DMS79 (cell line): ENCODE data around the gene UNC5B.
A peak's percentile ranks its signal among the peaks of the same experiment; 100 is the strongest.

Experiments
- DNase-seq: peaks from one replicate; lab custom pipeline; 2025; lab: John Stamatoyannopoulos, UW

Gene UNC5B

DNA sequence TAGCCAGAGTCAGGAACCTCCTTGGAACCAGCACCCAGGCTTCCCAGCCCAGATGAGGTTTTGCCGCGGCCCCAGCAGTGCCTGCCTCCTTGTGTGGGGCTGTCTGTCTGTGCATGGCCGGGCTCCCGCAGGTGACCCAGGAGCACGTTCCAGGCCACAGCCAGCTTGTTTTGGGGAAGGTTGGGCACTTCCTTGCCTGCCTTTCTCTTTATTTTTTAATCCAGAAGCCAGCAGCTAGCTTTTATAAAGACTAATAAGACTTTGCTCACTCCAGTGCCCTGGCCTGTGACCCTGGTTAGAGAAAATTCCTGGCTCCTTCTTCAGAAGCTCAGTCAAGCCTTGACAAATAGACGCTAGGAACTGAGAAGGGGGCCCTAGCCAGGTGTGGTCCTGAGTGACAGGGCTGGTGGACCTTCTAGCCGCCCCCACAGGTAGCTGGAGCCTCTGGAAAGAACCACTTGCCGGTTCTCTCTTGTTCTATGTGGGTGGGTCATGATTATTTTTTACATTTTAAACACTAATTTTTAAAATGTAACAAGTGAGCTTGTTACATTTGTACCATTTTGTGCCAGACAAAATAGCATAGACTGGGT lies 107.5 kb downstream of the UNC5B start:
- DNase-seq = no peak

DNA sequence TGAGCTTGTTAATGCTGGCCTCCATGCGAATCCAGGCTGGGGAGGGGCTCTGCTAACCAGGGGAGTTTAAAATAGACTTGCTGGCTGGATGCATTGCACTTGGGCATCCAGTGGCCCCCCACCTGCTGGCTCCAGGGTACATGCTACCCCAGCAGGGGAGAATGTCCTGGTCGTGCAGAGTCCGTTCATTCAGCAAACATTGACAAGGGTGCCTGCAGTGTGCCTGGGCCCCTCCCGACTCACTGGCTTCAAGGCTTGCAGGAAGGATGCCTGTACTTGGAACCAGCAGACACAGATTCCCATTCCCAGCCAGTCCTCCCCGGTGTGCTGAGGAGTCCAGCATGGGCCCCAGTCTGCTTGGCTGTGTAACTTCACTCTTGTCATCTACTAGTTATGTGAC lies 108.2 kb downstream of the UNC5B start:
- no peak for DNase-seq

DNA sequence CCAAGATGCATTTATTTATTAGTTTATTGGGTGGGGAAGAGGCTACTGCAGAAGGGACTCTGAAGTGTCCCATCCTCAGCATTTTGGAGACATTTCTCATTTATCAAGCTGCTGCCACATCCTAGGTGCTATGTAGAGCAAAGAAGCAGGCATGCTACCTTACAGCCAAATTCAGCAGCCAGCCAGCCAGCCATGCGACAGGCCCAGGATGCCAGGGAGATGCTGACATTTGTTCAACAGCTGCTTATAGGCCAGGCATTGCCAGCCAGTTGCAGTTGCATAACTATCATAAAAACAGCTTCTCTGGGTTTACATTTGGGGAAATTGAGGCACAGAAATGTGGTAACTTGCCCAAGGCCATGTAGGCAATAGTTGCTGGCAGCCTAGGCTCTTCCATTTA lies 109.0 kb downstream of the UNC5B start:
- no peak for DNase-seq

DNA sequence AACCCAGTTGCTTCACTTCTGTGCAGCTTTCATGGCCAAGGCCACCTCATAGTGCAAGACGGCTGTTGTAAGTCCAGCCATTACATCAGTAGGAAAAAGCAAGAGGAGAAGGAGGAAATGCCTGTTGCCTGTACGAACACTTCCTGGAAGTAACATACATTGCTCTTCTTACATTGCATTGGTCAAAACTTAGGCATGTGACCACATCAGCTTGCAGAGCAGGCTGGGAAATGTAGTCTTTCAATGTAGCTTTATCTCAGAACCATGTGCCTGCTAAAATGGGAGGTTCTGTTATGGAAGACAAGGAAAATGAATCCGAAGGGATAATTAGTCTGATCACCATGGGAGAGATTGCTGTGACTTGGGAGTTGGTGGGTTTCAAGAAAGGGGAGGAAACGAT lies 111.0 kb downstream of the UNC5B start:
- DNase-seq = no peak

DNA sequence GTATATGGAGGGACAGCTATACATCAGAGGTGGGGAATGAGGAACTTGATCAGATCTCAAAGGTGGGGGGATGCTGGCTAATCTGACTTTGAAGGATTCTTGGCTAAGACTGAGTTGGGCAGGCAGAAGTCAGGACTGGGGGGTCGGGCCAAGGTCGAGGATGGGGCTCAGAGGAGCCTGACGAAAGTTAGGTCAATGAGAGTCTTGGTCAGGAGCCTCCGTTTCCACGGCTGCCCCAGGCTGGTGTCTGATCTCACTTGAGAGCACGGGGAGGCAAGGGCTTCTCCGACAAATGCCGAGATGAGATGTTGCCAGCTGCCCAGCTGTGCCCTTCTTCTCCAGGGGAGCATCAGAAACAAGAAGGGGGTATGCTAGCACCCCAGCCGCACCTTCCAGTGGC lies 112.4 kb downstream of the UNC5B start:
- DNase-seq = no peak

DNA sequence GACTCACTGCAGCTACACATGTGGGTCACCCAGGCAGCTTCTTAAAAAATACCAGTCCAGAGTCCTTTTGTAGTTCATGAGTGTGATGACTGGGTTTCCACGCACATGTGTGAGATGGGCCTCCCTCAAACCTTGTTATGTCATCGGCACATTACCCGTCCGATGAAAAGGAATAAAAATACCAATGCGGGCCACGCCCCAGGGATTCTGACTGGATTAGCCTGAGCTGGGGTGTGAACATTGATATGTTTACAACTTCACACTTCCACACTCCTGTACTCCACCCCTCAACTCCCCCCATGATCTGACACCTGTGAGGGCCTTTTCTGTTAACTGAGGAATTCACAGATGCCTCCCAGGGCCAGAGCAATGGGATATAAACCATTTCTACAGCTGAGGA lies 112.9 kb downstream of the UNC5B start:
- no peak for DNase-seq

DNA sequence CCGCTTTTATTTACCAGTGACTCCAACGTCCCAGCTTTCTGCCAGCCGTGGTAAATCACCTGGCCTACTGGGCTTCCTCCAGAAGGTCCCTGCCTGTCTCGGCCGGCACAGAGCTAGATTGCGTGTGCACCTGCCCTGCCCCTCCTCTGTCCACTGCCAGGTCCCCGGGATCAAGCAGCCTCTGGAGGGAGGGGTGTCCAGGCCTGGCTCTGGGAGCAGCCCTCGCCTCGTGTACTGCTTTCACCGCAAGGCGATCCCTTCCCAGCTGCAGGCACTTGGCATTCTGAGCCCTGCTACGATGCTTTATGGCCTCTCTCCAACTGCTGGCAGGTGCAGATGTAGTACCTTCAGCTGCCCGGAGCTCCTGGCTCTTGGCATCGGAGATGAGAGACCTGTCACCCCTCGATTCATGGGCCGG lies 114.1 kb downstream of the UNC5B start:
- DNase-seq = peak; percentile 79

DNA sequence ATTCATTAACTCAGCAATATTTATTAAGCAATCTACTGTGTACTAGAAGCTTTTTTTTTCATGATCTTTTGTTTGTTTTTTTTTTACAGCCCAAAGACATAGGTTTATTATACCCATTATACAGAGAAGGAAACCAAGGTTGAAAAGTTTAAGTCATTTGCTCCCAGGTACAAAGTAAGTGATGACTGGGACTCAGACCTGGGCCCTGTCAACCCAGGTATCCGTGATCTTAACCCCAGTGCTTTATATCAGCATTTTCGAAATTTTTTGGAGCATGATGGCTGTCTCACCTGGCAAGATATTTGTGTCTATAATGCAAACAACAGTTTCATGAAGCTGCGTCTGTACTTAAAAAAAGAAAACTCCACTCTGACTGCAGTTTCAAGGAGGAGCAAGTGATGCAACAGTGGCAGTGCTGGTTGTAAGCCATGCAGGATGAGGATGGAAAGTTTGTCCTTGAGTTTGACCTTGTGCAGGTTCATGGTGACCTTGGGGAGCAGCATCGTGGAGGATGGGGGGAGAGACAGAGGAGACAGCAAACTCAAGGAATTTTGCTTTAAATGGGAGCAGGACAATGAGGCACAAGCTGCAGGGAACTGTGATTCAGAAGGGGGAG lies 118.5 kb downstream of the UNC5B start:
- DNase-seq = no peak

DNA sequence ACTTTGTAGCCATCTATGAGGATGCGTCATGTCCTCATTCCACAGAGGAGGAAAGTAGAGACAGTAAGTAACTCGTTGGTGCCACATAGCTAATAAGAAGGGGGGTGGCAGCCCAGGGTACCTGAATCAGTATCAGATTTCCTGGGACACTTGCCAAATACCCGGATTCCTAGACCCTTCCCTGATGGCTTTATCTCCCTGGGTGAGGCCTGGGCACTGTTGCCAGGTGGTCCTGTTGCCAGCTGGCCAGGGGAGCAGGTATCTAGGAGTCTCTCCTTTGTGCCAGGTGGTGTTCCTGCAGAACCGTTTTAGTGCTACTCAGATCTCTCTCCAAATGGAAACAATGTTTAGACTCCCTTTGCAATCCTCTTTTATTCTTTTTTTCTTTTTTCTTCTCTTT lies 119.4 kb downstream of the UNC5B start:
- peak; percentile 4 for DNase-seq

DNA sequence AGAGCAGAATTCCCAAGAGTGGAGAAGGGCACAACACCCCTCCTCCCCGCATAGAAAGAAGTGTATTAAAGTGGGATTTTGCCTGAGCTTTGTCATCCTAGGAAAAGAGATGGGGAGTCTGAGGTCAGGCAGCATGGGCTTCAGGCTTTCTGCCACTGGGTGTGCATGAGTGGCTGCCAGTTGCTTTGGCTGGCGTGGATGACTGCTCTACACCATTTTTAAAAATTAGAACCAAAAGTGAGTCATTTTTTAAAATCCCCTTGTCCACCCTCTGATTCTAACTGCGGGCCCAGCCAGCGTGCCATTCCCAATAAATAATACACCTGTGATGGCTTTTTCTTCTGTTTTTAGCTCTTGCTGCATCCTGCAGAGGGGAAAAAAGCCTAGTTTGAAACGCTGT lies 120.1 kb downstream of the UNC5B start:
- no peak for DNase-seq

DNA sequence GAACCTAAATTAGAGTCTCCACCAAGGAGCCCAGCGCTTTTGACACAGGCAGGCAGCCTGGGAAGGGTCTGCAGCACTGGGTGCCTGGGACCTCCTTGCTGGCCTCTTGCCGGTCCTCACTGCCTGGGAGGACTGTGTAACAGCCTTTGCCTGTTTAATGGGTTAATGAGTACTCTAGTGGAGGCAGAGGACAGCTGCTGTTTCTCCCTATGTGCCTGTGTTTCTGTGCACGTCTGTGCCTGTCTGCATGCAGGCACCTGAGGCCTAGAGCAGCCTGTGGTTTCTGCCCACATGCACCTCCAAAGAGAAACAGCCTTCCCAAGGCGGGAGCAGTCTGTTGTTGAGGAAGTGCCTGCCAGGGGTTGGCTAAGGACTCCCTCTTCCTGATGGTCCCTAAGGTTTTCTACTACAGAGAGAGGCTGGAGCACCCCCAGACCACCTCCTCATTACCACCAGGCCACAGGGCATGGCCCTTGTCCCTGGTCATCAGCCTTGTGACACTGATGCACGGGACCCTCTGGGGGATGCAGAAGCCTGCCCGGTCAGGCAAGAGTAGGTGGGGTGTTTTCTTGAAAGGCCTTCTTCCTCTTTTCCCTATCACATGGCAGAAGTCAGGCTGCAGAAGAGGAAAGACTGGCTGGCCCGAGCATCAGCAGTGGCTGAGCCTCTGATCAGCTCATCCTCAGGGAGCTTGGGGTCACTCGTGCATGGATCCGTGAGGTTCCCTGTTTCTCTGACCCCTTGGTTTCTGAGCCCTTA lies 120.9 kb downstream of the UNC5B start:
- DNase-seq = peak; percentile 51

DNA sequence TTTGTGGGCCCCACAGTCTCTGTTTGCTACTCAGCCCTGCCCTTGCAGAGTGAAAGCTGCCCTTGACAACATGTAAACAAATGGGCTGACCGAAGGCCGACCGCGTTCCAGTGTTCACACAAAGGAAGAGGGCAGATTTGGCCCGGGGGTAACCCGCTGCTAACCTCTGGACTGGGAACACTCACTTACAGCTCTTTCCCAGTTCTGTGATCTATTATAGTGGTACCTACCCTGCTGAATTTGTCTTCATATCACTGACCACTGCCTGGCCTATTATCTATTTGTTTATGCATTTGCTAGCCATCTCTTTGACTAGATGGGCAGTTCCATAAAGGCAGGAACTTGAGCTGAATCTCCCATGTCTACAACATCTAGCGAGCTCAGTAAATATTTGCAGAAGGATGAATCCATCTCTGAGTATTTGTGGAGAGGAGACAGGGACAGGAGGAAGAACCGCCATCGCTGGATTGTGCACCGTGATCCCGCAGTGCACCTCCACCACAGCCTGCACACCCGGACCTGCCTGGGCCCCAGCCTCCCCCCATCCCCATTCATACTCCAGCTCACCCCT lies 121.9 kb downstream of the UNC5B start:
- DNase-seq = no peak

DNA sequence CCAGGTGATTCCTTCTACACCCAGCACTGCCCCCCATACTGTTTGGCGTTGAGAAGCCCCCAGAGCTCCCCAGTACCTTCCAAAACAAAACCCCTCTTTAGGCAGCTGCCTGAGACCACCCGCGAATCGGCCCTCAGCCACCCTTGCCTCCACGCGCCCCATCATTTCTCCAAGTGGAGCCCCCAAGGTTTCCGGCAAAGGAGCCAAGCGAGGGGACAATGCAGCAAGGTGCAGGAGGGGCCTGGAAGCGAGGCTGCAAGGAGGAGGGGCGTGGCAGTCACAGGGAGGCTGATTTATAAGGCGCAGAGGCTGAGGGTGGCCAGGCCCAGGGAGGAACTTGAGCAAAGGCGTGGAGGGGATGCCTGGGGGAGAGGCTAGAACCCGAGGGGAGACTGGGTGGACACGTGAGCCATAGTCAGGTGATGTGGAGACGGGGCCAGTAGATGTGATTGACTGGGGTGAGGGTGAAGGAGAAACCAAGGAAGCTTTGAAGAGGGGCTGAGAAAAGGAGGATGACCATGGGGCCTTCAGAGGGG lies 122.9 kb downstream of the UNC5B start:
- DNase-seq = no peak

DNA sequence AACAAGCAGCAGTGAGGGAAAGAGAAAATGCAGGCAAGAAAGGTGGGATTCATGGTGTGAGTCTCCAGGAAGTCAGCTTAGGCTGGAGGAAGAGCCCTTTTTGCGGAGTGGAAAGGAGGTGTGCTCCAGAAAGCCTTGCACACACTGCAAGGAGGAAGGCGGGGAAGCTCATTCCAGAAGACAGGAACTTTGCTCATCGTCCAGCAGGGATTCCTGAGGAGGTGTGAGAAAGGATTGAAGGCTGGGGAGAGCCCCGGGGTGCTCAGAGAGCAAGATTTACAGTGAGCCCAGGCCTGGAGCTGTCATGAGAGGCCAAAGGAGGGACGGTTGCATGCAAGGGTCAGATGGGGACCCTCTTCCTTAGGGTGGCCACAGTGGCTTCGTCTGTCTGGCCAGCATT lies 124.3 kb downstream of the UNC5B start:
- DNase-seq = no peak

DNA sequence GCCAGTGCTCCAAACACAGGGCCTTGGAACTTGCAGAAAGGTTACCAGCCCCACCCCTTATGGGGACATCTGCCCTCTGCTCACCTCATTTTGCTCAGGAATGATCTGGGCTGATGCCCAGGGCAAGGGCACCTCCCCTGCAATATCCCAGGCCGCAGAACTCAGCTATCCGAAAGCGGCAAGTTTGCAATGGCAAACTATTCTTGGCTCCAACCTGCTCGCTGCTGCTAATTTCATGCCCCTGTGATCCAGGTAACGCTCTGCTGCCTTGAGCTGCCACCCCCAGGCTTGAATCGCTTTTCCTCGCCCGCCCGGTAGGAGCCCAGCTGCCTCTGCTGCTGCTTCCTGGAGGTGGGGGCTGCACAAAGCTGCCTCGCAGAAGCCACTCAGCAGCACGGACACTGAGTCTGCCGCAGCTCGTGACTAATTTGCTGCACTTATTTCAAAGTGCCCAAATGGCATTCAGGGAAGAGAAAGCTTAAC lies 124.9 kb downstream of the UNC5B start:
- peak; percentile 37 for DNase-seq

DNA sequence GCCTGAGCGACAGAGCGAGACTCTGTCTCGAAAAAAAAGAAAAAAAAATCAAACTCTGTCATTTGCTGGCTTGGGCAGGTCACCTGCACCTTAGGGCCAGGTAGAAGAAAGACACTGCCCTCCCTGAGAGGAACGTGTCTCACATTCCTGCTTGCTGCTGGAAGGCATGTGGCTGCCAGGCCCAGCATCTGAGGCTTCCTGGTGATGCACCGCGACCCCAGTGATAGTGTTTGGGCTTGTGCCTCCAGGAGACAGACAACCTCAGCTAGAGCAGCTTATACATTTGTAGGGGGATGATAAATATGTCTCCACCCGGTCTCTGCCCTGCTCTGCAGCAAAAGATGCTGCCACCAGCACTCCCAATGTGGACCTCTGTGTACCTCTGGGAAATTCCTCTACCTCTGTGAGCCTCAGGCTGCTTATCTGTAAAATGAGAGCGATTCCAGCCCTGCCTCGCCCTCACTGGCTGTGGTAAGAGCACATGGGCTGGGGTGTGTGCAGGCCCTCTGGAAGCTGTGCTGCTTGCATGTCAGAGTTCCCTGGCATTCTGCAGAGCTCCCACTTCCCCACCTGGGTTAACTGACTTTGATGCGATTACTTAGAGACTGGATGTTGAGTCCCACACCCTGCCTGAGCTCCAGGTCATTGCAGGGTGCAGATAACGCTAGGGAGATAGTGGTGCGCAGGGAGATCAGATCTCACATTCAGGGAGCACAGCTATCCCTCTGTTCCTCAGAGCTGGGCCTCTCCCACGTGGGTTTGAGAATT lies 126.5 kb downstream of the UNC5B start:
- DNase-seq = no peak

DNA sequence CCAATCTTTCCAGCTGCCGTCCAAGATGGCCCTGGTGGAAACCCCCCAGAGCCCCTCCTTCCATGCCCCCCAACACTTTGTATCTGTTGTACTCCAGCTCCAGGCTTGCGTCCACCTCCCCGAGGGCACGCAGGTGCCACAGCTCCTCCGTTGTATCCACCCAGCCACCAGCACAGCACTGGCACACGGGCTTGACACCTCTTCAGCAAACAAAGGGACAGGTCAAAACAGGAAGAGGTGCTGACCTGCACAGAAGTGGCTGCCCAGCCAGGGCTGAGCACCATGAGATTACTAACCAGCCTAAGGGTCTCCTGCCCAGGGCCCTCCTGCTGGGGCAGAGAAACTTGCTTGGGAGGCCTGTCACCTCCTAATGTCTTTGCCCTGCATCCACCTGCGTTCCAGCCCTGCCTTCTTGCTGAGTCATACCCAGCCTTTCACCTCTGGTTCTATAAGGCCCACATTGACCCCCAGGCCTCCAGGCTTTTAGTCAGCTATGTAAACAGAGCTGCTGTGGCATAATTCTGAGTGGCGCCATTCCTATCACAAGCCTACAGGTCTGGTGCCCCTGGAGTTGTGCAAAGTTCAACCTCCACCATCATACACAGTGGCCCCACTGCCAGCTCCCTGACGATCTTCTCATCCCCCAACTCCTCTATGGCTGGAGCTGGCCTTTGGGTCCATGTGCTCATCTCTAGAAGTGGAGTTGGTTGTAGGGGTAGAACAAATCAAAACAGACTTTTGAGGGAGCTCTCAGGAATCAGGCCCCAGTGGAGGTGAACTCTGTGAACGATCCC lies 127.6 kb downstream of the UNC5B start:
- DNase-seq = no peak

DNA sequence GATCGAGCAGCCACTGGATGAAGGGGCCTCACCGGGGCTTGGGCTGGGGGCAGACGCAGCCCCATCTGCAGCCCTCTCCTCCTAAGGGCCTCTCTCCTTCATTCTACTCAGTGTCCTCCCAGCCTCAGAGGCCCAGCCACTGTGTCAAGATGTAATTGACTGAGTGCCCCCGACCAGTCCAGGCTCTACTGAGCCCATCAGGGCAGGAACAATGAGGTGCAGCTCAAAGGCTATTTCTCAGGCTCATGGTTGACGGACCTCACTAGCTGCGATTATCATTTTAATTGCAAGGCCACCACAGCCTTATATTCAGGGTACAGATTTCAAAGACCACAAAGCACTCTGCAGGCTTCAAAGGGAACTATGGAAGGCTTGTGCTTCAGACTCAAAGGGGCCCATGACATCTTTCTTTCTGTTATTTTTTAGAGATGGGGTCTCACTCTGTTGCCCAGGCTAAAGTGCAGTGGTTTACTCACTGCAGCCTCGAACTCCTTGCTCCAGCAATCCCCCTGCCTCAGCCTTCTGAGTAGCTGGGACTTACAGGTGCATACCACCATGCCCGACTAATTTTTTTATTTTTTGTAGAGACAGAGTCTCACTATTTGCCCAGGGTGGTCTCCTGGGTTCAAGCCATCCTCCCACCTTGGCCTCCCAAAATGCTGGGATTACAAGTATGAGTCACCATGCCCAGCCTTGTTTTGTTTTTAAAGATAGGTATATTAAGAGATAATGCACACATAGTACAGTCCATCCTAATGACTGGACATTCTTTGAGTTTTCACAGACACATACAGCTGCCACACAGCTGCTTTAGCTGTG lies 130.4 kb downstream of the UNC5B start:
- DNase-seq = no peak

DNA sequence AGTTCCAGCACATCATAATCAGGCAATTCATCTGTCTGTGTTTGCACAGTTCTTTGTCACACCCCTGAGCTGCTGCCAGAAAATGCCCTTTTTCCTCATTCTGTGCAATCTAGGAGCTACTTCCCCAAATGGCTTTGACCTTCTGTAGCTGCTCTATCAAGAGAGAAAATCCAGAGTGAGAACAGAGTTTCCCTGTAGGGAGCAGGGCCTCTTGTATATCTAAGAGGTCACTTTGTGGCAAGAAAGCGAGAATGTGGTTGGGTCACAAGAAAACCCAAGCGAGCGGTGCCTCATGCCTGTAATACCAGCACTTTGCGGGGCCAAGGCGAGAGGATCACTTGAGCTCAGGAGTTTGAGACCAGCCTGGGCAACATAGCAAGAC lies 131.0 kb downstream of the UNC5B start:
- no peak for DNase-seq

DNA sequence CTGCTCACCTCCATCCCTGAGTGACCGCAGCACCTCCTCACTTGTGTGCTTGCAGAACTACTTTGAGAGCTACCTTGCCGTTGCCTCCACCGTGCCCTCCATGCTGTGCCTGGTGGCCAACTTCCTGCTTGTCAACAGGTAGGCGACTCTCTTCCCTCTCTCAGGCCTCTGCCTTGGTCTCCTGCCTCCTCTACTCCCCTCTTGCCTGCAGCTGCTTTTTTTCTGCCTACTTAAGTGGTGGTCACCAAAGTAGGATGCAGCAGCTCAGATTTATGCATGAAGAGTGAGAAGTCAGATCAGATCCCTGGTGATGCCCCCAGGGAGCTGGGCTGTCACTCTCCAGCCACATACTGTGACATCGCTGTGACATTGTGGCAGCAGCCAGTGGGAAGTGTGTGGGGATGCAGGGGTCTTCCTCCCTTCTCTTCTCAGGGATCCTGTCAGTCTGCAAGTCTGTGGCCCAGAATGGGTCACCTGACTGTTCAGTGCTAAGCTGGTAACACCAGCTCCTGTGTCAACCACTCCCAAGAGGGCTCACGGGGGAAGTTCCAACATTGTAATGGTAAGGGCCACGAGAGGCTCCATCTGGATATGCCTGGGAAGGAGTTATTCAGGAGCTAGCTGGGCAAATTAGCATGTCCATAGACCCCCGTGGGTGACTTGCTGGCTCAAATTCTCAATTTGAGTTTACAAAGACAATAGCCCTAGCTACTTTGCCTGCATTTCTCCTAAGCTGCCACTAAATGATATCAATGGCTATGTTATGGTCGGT lies 132.0 kb downstream of the UNC5B start:
- DNase-seq = no peak
